Right kidney (tissue), 1 donor: Measurements from ENCODE around the gene CPS1.

Source experiments
- DNase-seq: peaks from one replicate; pipeline ENCODE4 v3.0.0-alpha.2; 2016

CPS1 gene

DNA sequence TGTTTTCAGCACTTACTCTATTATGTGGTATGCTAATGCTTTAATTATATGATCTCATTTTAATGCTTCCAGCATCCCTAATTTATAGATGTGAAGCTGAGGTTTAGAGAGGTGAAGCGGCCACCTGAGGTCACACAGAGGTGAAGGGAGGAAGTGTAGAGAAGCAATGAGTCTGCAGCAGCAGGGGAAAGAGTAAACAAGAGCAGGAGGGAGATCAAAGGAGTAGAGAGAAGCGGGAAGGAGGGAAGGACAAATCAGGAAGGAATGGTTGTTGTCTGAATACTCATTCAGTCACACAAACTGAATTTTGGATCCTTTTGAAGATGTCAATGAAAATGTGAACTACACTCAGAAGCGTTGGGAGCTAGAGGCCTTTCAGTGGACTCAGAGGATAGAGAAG, 130.0 kb downstream of the CPS1 start:
- DNase-seq: no peak

DNA sequence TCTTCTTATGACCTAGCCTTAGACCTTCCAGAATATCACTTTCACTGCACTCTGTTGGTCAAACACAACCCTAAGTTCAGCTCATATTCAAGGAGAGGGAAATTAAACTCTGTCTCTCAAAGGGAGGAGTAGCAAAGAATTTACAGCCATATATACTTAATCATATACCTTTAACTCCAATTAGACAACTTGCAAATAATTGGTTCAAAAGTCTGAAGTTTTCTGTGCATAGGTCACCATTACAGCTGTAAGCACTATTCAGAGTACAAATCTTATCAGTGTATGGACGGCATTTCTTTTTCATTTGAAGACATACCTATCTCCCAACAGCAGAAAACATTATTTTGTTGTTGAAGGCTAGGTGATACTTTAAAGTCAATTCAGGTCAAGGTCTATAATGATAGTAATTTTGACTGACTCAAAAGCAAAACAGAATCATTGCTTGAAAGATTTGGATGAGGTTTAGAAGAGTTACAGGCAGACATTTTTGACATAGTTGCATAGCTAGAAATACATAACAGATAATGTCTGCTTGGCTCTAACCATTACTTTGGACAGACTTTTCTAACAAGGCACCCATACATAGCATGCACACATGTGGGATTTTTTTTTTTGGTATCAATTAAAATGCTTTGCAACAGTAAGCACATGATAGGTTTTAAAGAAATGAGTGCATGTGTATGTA, 131.5 kb downstream of the CPS1 start:
- DNase-seq: no peak

DNA sequence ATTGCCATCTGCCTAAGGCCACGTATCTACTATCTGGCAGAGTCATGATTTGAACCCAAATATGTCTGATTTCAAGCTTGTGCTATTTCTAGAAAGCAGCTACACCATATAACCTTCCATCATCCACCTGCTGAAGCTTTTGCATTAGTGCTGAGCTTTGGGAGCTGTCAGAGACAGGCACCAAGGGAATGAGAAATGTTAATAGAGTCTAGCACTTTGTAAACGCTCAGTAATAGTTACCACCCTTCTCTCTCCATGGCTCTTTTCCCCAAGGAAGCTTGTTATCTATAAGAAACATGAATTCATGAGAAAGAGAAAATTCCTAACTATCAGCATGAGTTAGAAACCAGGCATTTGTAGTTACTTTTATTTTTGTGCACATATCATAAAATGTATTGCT, 151.5 kb downstream of the CPS1 start:
- no peak for DNase-seq

DNA sequence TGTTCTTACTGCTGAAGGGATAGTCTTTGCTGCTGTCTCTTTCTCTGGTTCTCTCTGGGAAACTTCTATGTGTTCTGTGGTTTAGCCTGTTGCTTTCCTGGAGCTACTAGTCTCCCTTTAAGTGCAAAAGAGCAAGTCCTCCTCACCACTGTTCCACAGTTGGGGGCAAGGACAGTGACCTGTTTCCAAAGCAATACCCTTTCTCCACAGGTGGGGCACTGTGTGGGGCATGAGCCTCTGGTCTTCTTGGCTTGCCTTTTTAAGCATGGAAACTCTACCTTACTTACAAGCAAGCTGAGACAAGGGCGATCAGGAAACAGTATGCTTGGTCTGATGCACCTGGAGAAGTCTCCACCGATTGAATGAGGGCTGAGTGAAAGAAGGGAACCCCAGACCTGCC, 156.7 kb downstream of the CPS1 start:
- no peak for DNase-seq

DNA sequence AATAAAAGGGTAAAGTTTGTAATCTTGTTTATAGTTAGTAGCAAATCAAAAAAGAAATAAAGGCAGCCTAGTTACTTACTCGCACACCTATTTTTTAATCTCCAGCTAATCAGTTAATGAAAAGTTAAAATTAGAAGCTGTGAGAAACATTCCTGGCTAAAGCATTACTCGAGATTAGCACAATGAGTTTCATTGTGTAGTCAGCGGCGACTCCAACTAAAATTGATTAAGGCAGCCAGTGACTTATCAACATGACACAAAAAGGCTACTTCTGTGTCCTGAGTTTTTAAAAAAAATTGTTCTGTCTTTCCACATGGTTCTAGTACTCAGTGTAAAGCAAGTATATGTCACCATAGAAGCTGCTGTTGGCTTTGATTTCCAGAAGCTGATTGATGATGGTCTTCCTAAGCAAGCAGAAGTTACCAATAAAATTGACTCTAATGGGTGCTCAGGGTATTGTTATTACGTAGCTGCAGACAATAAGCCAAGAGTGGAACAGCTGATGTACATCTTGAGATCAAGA, 159.2 kb downstream of the CPS1 start:
- no peak for DNase-seq

DNA sequence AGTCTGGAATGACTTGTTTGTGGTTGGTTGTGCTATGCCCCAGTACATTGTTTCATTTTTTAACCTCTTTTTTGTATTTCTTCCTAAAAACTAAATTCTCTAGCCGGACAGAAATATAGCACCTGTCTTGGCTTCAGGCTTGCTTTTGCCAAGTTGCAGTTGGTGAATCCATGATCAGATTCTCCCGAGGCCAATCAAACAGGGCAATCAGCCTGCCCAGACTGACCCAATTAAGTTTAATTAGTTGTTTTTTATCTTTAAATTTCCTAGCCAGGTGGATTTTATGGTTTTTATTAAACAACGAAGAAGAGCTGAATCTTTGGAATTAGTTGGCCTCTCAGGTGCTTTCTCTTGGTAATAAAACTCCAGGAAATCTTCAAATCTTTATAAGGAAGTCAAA, 162.1 kb downstream of the CPS1 start:
- DNase-seq: no peak

DNA sequence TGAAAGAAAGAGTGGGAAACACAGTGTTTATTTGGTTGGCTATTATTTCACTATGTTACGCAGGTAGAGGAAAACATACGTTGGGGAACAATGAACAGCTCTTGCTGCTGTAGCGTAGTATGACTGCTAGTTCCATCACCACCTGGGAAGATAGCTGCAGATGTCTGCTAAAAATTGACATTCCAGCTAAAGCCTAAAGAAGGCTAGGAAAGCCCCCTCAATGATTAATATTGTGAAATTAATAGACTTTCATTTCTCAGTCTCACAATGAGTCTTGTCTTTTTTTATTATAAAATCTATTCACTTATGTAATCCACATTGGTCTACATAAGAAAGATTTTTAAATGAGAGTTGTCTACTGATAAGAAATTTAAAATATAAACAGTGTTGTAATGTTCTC, 165.7 kb downstream of the CPS1 start:
- no peak for DNase-seq

DNA sequence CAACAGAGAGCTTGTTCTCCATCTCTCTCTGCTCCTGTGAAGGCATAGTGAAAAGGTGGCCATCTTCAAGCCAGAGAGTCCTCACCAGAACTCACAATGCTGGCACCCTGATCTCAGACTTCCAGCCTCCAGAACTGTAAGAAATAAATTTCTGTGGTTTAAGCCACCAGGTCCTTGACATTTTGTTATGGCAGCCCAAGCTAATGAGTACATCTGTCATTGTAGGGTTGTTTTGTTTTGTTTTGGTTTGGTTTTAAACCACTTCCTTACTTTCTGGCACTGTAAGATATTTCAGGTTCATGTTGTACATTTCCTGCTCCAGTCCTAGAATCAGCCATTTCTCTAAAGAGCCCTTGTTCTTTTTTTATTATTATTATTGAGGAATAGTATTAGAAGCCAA, 171.2 kb downstream of the CPS1 start:
- no peak for DNase-seq
